HG03521 (cell line): ENCODE measurements around the gene YPEL5.
"Not testable (repeated sequence)": the region's sequence is repeated elsewhere in the genome, so short reads cannot be mapped to it uniquely, and the experiment has no call there.

ENCODE experiments used
- ATAC-seq: cut with Tn5 transposase; IDR thresholded peaks from one replicate; pipeline ENCODE4 v1.9.1; 2021; ENCODE audit warnings: mild to moderate bottlenecking, moderate library complexity; ENCODE audit not compliant: unreplicated experiment

YPEL5 gene

GRCh38 chr2:30146337-30147195 is at the start of gene YPEL5:
YPEL5 (plus strand) TSS chr2:30147007; CDS start chr2:30156652, 9,645 bp downstream.
- ATAC-seq = peak; percentile 91

DNA sequence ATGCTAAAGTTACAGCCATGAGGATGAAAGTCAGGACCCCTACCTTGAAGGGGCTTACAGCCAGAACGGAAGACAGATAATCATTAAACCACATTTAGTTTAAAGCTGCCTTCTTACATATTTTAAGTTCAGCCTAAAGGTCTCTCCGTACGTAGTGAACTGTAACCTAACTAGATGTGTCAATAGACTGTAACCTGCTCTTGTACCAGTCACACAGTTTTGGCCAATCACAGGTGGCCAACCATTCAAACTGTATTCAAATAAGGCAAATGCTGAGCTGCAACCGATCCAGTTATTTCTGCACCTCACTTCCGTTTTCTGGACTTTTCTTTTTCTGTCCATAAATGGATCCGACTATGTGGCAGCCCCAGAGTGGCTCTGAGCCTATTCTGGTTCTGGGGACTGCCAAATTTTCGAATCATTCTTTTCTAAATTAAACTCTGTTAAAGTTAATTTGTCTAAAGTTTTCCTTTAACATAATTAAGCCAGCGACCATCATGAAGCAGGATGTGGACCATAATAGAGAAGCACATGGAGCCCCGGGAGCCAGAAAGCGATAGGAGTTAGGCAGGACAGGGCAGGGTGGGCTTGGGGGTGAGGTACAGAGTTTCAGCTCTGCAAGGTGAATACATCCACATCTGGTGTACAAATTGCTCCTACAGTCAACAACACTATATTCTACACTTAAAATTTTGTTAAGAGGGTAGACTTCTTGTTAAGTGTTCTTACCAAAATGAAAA is 48.4 kb upstream of the YPEL5 start:
- ATAC-seq = no peak

- not testable (repeated sequence) for ATAC-seq
Measured at GRCh38 chr2:30099366-30099765, 47.4 kb upstream of the YPEL5 start.

GRCh38 chr2:30100691-30101090 is 46.1 kb upstream of the YPEL5 start:
- not testable (repeated sequence) for ATAC-seq

DNA sequence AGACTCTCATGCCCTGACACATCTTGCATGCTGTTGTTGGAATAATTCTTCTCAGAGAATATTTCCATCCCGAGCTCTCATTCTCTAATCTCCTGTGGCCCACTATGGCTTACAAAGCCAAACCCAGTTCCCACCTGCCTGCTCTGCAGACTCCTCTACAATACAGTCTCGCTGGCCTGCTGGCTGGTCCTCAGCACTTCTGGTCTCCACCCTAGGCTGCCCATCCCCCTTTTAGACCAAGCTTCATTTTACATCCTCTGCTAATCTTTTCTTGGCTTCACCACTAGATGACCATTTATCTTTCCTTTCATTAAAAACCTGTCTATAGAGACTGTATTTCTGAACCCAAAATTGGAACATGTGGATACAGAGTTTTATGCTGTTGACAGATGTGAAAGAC is 42.5 kb upstream of the YPEL5 start:
- no peak for ATAC-seq

GRCh38 chr2:30105556-30105955 is 41.3 kb upstream of the YPEL5 start:
- no peak for ATAC-seq

GRCh38 chr2:30106543-30106942 is 40.3 kb upstream of the YPEL5 start:
- no peak for ATAC-seq

DNA sequence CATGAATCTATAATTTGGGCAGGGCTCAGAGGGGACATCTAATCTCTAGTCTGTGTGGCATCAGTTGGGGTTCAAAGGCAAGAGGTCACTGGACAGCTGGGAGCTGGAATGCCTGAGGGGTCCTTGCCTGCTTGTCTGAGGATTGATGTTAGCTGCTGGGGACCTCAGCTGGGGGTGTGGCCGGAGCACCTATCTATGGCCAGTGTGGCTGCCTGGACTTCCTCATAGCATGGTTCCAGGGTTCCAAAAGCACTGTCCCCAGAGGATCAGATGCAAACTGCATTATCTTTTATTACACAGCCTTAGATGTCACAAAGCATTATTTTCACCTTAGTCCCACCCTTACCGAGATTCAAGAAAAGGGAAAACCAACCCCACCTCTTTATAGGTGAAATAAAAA is 38.6 kb upstream of the YPEL5 start:
- no peak for ATAC-seq

DNA sequence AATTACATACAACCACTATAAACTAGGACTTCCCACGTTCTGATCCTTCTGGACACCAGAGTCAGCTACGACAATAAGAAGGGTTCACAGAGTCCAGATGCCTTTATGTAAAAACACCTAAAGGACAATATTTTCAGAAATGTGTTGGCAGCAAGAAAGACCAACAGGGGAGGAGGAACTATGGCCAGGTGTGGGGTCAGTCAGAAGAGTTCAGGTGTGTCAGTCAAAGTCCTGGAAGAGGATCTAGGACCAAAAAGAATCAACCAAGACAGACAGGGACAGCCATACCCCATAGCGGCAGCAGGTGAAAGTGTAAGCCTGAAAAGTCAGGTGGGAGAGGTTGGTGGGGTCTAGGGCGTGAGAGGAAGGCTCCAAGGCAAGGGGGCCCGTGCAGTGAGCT is 38.0 kb upstream of the YPEL5 start:
- ATAC-seq = no peak

DNA sequence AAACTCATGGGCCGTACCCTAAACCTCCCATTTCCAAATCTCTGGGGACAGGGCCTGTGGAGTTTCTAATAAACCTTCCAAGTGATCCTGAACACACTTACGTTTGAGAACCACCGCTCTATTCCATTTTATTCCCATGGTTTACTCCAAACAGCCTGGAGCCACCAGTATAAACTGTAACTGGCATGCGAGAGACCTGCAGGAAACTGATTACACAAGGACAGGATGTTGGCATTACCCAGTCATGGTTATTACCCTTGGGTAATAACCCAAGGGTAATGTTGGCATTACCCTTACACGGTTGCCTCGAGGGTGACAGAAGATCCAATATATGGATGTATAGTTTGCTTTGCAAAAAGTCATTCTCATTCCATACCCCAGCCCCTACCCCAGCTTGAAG is 37.0 kb upstream of the YPEL5 start:
- no peak for ATAC-seq

- ATAC-seq = no peak
Measured at GRCh38 chr2:30110773-30111172, 36.0 kb upstream of the YPEL5 start.

DNA sequence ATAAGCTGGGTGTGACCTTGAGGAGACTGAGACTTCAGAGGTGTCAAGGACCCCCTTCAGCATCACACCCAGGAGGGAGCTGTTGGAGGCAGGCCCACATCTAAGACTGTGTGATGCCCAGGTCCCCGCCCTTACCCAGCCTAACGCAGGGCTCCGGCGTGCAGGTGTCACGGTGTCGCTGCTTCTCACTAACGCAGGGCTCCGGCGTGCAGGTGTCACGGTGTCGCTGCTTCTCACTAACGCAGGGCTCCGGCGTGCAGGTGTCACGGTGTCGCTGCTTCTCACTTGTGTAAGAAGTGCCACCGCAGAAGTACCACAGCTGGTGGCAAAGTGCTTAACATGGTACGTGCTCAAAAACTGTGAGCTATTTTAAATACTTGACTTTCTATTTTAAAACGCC is 35.6 kb upstream of the YPEL5 start:
- not testable (repeated sequence) for ATAC-seq

GRCh38 chr2:30112561-30112960 is 34.2 kb upstream of the YPEL5 start:
- no peak for ATAC-seq

GRCh38 chr2:30113617-30114293 is 33.1 kb upstream of the YPEL5 start:
- ATAC-seq = no peak

DNA sequence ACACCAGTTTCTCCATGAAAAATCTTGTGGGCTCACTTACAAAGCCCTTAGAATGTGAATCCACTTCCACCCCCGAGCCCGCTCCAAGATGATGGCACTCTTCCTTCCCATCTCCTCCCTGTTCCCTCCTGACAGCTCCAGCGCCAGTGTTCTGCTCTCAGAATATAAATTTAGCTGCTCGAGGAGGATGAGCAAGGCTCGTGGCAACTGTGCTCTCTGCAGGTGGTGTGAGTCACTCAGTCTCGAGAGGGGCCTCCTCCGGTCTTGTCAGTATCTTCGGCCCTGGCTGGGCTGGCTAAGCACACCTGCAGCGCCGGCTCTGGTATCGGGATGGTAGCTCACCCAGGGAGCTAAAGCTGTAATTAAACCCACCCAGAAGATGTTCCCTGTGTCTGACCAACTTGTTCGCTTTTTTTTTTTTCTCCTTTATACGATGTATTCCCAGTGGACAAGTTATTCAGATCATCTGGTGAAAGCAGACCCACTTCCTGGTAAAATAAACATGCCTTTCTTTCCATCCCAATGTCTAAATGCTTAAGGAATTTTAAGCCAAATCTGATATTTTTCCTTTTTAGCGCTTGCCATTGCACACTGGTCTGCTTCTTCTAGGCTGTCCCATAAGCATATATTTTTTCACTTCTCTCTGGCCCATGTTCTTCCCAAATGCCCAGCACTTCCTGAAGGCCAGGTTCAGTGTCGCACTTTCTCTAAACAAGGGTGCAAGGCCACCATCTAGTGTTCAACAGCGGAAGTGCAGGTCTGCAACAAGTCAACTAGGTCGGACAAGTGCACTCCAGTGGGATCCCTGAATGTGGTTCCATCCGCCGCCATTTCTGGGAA is 31.4 kb upstream of the YPEL5 start:
- ATAC-seq = no peak

- ATAC-seq = no peak
Measured at GRCh38 chr2:30115981-30116285, 30.9 kb upstream of the YPEL5 start.

GRCh38 chr2:30122362-30122761 is 24.4 kb upstream of the YPEL5 start:
- no peak for ATAC-seq

GRCh38 chr2:30127016-30127893 is 19.6 kb upstream of the YPEL5 start:
- ATAC-seq = no peak

GRCh38 chr2:30134582-30134981 is 12.2 kb upstream of the YPEL5 start:
- no peak for ATAC-seq

GRCh38 chr2:30135541-30135940 is 11.3 kb upstream of the YPEL5 start:
- ATAC-seq = no peak
